HG03571 (cell line): ENCODE data around the gene ANKRD45.
"Not testable (repeated sequence)": the region's sequence is repeated elsewhere in the genome, so short reads cannot be mapped to it uniquely, and the experiment has no call there.

Experiments
- ATAC-seq: cut with Tn5 transposase; IDR thresholded peaks from one replicate; pipeline ENCODE4 v1.9.1; 2021; ENCODE audit not compliant: unreplicated experiment

The ANKRD45 gene

DNA sequence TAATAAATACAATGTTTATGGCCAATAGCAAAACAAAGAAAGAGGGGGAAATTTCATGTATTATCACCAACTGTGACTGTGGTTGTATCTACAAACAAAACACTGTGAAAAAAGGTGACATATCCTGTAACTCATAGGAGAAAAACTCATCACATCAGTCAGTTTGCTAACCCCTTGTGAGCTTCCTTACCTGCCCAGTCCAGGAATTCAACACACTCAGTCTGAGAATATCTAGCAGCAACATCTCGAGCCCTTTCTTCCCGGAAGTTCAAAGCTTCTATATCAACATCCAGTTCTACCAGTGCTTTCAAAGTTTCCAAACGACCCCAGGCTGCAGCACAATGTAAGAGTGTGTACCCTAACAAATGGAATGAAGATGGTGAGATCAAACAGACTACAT, 23.0 kb downstream of the ANKRD45 start:
- ATAC-seq, result no peak

DNA sequence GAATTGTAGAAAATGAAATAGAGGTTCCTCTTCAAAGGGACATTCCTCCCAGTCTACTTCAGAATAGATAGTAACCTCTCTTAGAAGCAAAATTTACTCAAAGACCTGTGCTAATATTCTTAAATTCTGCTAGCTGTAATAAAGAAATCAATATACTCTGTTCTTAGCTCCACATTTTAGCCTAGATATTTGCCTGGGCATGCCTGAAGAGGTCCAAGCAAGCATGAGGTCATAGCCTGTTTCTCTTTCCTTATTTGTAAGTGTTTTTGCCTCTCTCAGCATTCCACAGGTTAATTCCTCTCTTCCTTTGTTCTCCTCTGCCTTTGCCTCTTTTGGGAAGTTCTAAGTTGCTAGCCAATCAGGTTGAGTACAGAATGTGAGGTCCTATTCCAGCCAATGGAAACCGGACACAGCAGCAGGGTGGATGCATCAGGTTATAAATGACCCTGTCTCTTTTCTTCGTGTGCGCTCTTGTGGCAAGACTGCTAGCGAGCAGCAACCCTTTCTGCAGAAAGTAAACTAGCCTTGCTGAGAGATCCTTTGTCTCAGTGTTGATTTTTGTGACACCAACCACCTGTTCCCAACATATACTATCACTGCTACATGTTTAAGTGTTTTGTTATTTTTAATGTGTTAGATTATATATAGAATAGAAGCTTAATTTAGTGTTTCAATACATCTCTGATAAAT, 27.1 kb downstream of the ANKRD45 start:
- not testable (repeated sequence) for ATAC-seq

DNA sequence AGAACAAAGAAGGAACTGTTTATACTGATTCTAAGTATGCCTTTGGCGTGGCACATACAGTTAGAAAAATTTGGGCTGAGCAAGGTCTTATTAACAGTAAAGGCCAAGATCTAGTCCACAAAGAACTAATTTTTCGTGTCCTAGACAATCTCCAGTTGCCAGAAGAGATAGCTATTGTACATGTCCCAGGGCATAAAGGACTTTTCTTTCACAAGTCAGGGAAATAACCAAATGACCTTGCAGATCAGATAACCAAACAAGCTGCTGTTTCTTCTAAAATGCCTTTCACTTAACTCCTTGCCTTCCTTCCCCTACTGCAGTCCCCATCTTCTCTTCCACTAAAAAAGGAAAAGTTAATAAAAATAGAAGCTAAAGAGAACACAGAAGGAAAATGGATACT, 30.5 kb downstream of the ANKRD45 start:
- no peak for ATAC-seq

DNA sequence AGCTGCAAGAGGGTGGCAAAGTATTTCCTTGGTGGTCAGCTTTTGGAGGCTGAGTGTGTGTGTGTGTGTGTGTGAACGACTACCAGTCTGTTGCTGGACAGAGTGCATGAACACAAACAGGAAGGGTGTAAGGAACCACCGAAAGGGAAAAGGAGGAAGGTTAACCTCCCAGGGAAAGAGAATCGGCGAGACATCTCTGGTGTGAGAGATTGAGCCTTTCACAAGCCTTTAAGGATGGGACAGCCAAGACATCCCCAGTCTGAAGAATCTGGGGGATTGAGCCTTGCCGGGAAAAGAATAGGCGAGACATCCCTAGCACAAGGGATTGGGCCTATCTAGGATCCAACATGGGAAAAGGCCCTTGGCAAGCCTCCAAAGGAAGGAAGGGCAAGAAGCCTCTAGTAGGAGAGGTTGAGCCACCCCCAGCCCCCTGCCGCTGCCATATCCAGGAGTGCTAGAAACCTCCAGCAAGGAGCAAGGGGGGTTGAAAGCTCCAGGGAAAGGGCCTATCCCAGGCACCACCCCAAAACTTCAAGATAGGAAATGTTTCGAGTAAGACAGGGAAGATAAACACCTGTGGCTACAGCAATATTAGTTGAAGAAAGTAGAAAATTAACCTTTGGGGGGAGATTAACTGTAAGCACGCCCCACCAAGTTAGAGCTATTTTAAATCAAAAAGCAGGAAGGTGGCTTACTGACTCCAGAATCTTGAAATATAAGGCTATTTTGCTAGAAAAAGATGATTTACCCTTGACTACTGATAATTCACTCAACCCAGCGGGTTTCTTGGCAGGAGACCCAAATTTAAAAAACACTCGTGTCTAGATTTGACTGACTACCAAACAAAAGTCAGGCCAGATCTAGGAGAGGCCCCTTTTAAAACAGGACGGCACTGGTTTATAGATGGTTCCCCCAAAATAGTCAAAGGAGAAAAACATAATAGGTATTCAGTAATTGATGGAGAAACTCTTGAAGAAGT, 31.3 kb downstream of the ANKRD45 start:
- ATAC-seq, result no peak

DNA sequence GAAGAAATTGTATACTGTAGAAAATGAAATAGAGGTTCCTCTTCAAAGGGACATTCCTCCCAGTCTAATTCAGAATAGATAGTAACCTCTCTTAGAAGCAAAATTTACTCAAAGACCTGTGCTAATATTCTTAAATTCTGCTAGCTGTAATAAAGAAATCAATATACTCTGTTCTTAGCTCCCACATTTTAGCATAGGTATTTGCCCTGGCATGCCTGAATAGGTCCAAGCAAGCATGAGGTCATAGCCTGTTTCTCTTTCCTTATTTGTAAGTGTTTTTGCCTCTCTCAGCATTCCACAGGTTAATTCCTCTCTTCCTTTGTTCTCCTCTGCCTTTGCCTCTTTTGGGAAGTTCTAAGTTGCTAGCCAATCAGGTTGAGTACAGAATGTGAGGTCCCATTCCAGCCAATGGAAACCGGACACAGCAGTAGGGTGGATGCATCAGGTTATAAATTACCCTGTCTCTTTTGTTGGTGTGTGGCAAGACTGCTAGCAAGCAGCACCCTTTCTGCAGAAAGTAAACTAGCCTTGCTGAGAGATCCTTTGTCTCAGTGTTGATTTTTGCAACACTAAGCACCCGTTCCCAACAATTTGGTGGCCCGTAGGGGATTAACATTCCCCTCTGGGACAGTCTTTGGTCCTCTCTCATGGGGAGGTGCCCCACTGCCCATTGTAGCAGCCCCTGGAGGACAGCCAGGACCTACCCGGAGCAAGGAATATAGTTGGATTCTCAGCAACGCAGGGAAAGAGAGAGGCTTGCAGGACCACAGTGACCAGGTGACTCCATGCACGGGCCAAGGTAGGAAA, 32.2 kb downstream of the ANKRD45 start:
- not testable (repeated sequence) for ATAC-seq

DNA sequence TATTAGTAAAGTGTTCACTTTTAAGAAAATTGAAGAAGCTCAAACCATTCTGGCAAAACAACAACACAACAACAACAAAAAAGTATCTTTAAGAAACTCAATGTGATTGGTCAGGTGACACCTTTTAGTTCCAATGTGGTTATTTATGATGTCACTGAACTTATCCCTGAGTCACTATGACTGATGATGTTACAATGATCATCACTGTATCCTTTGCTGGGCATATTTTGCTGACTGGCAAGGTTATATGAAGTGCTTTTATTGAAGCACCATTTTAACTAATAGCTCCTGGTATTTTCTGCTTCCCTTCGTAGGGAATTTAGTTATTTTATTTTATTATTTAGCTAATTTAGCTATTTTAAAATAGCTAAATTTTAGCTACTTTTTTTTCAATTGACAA, 34.5 kb downstream of the ANKRD45 start, which contains the start of gene TEX50:
Gene TEX50 (plus strand): TSS at position 223 of the 400 bp plus-strand sequence. CDS start 184 bp downstream, outside the sequence.
- ATAC-seq, result no peak

DNA sequence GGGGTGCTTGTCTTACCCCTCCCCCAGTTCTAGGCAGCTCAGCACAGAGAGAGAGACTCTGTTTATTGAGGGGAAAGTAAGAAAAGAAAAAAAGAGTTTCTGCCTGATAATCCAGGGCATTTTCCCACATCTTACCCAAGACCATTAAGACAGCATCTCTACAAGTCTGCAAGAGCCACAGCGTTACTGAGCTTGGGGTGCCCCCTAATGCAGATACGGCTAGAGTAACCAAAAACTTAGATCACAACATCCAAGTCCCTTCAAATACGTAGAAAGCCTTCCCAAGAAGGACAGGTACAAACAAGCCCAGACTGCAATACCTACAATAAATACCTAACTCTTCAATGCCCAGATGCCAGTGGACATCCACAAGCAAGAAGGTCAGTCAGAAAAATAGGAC, 40.8 kb downstream of the ANKRD45 start:
- no peak for ATAC-seq

DNA sequence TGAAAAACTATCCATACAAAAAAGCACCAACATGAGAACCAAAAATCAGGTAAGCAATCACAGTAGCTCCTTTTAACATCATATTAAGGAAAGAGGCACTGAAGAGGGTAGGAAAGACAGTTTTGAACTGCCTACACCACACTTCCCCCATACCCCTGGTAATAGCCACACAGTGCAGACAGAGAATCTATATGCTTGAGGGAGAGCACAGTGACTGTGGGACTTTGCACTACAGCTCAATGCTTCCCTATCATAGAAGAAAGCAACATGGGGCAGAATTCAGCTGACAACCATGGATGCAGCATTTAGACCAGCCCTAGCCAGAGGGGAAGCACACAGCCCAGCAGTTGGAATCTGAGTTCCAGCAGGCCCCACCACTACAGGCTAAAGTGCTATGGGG, 42.4 kb downstream of the ANKRD45 start:
- ATAC-seq, result no peak

DNA sequence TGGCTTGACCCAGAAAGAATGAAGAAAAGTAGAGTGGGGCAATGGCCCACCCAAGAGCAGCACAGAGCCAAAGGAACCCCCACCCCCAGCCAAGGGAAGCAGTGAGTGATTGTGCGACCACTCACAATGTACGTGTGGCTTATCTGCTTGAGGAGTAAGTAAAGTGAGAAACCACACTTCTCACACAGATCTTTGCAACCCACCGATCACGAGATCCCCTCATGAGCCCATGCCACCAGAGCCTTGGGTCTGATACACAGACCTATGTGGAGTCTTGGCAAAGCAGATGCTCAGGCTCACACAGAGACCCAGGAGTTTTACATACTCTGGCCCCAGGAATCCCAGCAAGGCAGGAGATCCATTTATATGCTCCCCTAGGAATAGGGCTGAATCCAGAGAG, 52.8 kb downstream of the ANKRD45 start:
- ATAC-seq, result no peak

DNA sequence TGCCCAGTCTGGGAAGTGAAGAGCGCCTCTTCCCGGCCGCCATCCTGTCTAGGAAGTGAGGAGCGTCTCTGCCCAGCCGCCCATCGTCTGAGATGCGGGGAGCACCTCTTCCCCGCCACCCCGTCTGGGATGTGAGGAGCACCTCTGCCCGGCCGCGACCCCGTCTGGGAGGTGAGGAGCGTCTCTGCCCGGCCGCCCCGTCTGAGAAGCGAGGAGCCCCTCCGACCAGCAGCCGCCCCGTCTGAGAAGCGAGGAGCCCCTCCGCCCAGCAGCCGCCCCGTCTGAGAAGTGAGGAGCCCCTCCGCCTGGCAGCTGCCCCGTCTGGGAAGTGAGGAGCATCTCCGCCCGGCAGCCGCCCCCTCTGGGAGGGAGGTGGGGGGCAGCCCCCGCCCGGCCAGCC, 56.6 kb downstream of the ANKRD45 start:
- ATAC-seq, result not testable (repeated sequence)

DNA sequence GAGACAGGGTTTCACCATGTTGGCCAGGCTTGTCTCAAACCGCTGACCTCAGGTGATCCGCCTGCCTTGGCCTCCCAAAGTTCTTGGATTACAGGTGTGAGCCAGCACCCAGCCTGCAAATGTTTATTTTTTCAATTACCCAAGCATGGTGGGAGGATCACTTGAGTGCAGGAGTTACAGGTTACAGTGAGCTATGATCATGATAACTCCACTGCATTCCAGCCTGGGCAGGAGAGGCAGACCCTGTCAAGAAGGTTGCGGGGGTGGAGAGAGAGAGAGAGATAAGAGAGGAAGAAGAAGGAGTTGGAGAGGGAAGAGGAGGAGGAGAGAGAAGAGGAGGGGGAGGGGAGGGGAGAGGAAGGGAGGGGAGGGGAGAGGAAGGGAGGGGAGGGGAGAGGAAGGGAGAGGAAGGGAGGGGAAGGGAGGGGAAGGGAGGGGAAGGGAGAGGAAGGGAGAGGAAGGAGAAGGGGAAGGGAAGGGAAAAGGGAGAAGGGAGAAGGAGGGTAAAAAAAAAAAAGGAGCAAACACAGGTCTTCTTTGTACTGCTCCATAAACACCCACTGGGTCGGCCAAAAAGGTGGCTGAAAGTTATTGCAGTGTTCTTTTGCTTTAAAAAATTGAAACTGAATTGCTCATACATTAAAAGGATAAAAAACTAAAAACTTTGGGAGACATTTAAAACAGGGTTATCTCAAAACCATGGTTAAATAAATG, 61.0 kb downstream of the ANKRD45 start:
- ATAC-seq, result no peak

DNA sequence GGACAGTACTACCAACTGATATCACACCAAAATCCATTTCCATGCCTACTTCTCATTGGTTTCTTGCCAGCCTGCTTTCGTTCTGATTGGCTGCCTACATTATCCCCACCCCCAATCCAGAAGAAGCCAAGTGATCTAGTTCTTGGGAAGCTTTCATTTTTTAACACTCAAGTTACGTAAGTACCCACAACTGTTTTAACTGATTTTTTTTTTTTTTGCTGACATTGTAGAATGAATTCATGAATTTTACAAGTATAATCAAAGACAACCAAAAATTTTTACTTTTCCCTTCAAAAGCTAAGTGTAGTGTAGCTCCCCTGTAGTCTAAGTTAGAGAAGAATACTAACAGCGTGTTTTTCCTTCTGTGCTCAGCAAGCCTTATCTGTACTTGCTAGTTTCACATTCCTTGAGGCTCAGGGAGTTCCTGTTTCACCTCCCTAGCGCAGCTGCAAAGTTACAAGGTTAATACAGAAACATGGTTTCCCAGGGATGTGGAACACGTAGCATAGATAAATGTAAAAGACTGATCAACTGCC, 66.5 kb downstream of the ANKRD45 start, which contains the start of gene SLC9C2:
Gene SLC9C2 (minus strand): TSS at position 17 of the 536 bp plus-strand sequence. CDS start 1,296 bp downstream, outside the sequence.
- no peak for ATAC-seq

DNA sequence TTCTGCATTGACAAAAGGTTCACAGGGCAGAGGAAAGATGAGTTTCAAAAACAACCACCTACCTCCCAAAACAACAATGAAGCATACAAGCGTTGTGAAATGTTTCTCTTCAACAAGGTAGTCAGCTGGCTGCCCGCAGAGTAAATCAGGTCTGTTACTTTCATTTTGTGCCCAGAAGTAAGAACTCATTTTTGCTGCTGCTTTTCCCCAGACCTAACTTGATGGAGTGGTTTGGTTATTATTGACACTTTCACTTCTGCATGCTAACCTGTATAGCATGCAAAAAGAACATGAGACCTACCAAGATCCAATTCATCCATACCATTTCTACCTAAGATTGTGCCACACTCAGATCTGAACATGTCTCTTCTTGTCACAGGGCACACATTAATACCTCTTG, 68.1 kb downstream of the ANKRD45 start:
- no peak for ATAC-seq

DNA sequence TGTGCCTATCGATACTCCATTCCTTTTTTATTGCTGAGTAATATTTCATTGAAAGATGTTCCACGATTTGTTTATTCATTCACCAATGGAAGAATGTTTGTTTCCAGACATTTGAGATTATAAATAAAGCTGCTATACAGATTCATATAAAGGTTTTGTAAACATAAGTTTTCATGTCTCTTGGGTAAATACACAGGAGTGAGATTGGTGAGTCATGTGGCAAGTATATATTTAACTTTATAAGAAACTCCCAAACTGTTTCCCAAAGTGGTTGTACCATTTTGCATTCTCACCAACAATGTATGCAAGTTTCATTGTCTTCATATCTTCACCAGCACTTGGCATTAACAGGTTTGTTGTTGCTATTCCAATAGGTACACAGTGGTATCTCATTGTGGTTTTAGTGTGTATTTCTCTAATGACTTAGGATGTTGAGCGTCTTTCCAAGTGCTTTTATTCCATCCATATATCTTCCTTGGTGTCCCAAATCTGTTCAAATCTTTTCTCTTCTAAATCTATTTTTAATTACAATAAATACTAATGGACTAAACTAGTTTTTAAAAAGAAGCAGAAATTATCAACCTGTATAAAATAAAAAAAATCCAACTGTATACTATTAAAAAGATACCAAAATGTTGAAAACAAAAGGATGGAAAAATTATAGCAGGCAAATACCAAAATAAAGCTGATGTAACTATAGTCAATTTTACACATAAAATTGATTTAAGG, 73.4 kb downstream of the ANKRD45 start:
- ATAC-seq, result no peak

DNA sequence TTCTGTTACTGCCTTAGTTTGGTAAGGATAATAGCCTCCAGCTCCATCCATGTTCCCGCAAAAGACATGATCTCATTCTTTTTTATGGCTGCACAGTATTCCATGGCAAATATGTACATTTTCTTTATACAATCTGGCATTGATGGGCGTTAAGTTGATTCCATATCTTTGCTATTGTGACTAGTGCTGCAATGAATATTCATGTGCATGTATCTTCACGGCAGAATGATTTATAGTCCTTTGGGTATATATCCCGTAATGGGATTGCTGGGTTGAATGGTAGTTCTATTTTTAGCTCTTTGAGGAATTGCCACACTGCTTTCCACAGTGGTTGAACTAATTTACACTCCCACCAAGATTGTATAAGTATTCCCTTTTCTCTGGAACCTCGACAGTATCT, 78.5 kb downstream of the ANKRD45 start:
- ATAC-seq, result not testable (repeated sequence)

DNA sequence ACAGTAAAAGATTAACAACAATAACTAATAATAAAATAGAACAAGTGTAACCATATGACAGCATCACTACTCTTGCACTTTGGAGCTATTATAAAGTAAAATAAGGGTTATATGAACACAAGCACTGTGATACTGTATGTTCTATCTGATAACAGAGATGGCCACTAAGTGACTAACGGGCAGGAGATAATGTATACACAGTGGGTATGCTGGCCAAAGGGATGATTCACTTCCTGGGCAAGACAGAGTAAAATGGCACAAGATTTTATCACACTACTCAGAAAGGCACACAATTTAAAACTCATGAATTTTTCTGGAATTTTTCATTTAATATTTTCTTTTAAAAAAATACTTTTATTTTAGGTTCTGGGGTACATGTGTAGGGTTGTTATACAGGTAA, 79.1 kb downstream of the ANKRD45 start:
- no peak for ATAC-seq

DNA sequence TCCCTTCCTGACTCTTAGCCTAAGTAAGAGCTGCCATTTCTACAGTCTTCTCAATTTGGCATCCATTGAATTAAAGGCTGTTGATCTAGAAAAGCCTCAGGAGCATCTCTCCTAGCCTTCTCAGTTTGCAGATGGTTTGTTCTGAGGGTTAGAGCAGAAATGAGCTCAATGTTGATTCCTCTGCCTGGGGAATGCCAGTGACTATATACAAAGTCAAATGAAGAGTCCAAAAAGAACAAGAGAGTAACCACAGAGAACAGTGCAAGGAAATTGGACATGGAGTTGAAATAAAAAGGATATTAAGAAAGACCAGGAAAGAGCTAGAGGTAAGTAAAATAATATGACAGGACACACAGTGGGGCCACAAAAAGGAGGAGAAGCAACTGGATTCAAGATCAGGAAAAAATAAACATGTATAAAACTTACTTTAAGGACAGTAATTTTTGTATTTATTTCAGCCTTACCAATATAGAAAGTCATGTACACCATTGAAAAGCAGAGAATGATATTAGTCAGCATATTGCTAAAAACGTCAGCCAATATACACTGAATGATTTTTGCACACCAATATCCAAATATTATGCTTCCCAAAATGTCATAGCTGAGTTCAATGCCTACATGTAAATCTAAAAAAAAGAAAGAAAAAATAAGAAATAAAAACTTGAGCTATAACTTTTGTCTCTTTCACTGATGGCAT, 88.1 kb downstream of the ANKRD45 start:
- ATAC-seq, result no peak

DNA sequence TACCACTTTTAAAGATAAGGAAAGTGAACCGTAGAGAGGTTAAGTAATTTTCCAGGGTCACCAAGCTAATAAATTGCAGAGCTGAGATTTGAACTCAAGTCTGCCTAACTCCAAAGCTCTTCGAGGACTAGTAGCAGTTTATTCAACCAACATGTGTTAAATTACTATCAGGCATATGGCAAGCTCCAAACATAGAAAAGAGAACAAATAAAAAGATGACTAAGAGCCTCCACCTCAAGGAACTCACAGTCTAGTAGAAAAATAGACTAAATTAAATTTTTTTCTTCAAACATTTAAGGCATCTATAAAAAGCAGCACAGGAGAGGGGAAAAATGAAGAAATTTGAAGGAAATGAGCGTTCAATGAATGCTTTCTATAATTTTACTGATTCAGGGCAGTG, 89.0 kb downstream of the ANKRD45 start:
- ATAC-seq, result no peak

DNA sequence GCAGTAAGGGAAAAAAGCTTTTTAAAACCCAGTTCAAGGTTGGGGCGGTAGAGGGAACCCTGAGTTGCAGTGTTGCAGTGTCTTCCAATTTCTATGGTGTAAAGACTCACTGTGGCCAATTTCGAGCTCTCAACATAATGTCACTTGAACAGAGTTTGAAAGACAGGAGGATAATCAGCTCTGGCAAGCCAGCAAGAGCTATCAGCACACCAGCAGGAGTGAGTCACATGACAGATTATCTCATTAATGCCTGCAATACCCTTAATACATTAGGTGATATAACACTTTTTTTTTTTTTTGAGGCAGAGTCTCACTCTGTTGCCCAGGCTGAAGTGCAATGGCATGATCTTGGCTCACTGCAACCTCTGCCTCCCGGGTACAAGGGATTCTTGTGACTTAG, 89.6 kb downstream of the ANKRD45 start:
- ATAC-seq, result no peak
